Heart right ventricle (tissue), 16 donors: ENCODE results near the gene PLD4. TPM values are rescaled to one million over a fixed set of nuclear protein-coding genes. Genes with fewer than 3 reads are reported as not detected.
"Not testable (repeated sequence)": the region's sequence is repeated elsewhere in the genome, so short reads cannot be mapped to it uniquely, and the experiment has no call there.

Experiments used
- ATAC-seq, 8 donors: fragments of 200-7000 bp; cut with Tn5 transposase; one replicate each; pipeline ENCODE4 v1.9.1; 2020; ENCODE audit warnings: mild to moderate bottlenecking in 8 of 8, moderate library complexity in 8 of 8, moderate number of reproducible peaks in 1 of 8
- DNase-seq, 2 donors: peaks; one replicate each; pipeline ENCODE4 v3.0.0-alpha.2; 2020
- H3K27ac ChIP-seq, 10 donors: fragments of 200-600 bp; sonication (generic) in 2 of 10; one replicate each; pipeline versions ENCODE4 v1.5.0 to v1.8.0; 2020 to 2022; ENCODE audit warnings: mild to moderate bottlenecking in 3 of 10
- H3K27me3 ChIP-seq, 7 donors: fragments of 200-600 bp; one replicate each; pipeline ENCODE4 v1.8.0; 2021 to 2022; ENCODE audit warnings: mild to moderate bottlenecking in 2 of 7
- H3K36me3 ChIP-seq, 9 donors: fragments of 200-600 bp; sonication (generic) in 1 of 9; one replicate each; pipeline versions ENCODE4 v1.5.0 to v1.8.0; 2020 to 2022; ENCODE audit warnings: mild to moderate bottlenecking in 2 of 9
- H3K4me1 ChIP-seq, 9 donors: fragments of 200-600 bp; sonication (generic) in 1 of 9; one replicate each; pipeline versions ENCODE4 v1.5.0 to v1.8.0; 2020 to 2022; ENCODE audit warnings: mild to moderate bottlenecking in 4 of 9
- H3K4me3 ChIP-seq, 10 donors: fragments of 200-600 bp; sonication (generic) in 2 of 10; one replicate each; pipeline versions ENCODE4 v1.5.0 to v1.8.0; 2020 to 2022; ENCODE audit warnings: mild to moderate bottlenecking in 7 of 10, moderate library complexity in 2 of 10
- H3K9me3 ChIP-seq, 11 donors: fragments of 200-600 bp in 10 of 11; sonication (generic) in 2 of 11; one replicate each; pipeline versions ENCODE4 v1.5.0 to v1.8.0; 2013 to 2022; ENCODE audit warnings: mild to moderate bottlenecking in 2 of 11, control low read depth in 1 of 11, moderate library complexity in 1 of 11
- CTCF ChIP-seq, 9 donors: fragments of 200-600 bp; sonication (generic) in 2 of 9; IDR thresholded peaks; one replicate each; pipeline versions ENCODE4 v1.5.0 to v1.8.0; 2021 to 2022; ENCODE audit warnings: antibody characterized with exemption in 9 of 9, mild to moderate bottlenecking in 5 of 9, moderate library complexity in 1 of 9
- WGBS, 2 donors: extraction: QIAGEN DNeasy Blood & Tissue Kit; methylation state at CpG; one replicate each; pipeline ENCODE4 v1.1.7; 2013; ENCODE audit warnings: inconsistent platforms in 1 of 2; 5-methylcytosine and 5-hydroxymethylcytosine counted together
- intact Hi-C, 10 donors: fragments of 100-400 bp; cut with DNase I; formaldehyde crosslinking; loops; one replicate each; pipeline versions ENCODE4 v1.11.1 to v1.14.2; 2022
- polyA plus RNA-seq, 2 donors: library from polyadenylated mRNA; stranded (reverse); fragments of 200-250 nt; gene quantifications; one replicate each; pipeline ENCODE4 v1.2.3, GENCODE V29; 2013
- total RNA-seq, 10 donors: library from RNA; stranded (reverse); fragmentation: NEBNext Ultra II Directional in 3 of 10; extraction: Animal tissue kit (Norgen Biotek cat#: 25700) in 3 of 10; gene quantifications; one replicate each; pipeline versions ENCODE4 v1.2.1 to v1.2.4, GENCODE V29; 2021 to 2023
- donor health status: Arrhythmogenic right ventricular cardiomyopathy.
- donor health status: ischemic (EF 13 %, LVEDD 7.1; RV severe dilation, severe dysfunction).
- donor health status: healthy with polysubstance abuse.
- donor health status: DM: no; HTN: yes; CAD: no.
- donor health status: DM: no; HTN: no; CAD: no.
- donor health status: ischemic (EF 25% LVEDD 6.9; RV normal size, moderate dysfunction).
- donor health status: ischemic (EF 25% LVEDD 5.7; RV mildly dilated, moderate dysfunction).
- donor health status: healthy.
- donor health status: DM: yes; HTN: yes; CAD: no.
- donor health status: Ischemic cardiomyopathy.
- donor health status: ischemic (EF 35%, LVEDD 5.7; RV mildly dilated, moderate dysfunction).
- donor health status: nonischemic (EF 11% LVEDD 7.7; RV severe dilation, severe dysfunction).
- donor health status: DM: yes; HTN: yes; CAD: no.
- donor health status: PGD.
- donor health status: ischemic (EF 29% LVEDD 5.4; RV normal size, mild dysfunction).
- donor health status: nonischemic (EF 23%, LVEDD 6.1; RV moderate dilation, normal function).

PLD4 gene
- total and polyA plus RNA-seq, 12 donors, result 0.07 to 0.91 (median 0.47) TPM; not detected in 1

- 88 to 94% methylated on average over 3 of the region's 3 CpGs for WGBS, 2 donors
- no peak for TF ChIP-seq CTCF (IDR thresholded peaks at IDR 0.05)
- no peak overlapping the region for H3K27ac ChIP-seq
- ATAC-seq (no peak), DNase-seq (no peak)
- H3K36me3 ChIP-seq, result no peaks in the 10 kb centered on the region
- peaks cover 0 to 19% (median 0%) of the 10 kb centered on the region in 7 donors for H3K27me3 ChIP-seq
- no peak overlapping the region for H3K4me3 ChIP-seq
- intact Hi-C loops, result no loop called here
- H3K9me3 ChIP-seq, result peaks cover 0 to 23% (median 13%) of the 10 kb centered on the region in 11 donors
- no peaks in the 10 kb centered on the region for H3K4me1 ChIP-seq
These were observed 12.6 kb upstream of the PLD4 start for GRCh38 chr14:104912053-104912452.

GRCh38 chr14:104913435-104913834 lies 11.2 kb upstream of the PLD4 start:
- intact Hi-C loops, result no loop called here
- H3K36me3 ChIP-seq, result no peaks in the 10 kb centered on the region
- DNase-seq (no peak), ATAC-seq (peak in 2 of 8 donors; percentile 60 to 62)
- H3K27ac ChIP-seq, result no peak overlapping the region
- H3K9me3 ChIP-seq, result peaks cover 0 to 23% (median 13%) of the 10 kb centered on the region in 11 donors
- TF ChIP-seq CTCF (IDR thresholded peaks at IDR 0.05), result no peak
- no peak overlapping the region for H3K4me3 ChIP-seq
- H3K27me3 ChIP-seq, result peaks cover 0 to 19% (median 0%) of the 10 kb centered on the region in 7 donors
- H3K4me1 ChIP-seq, result no peaks in the 10 kb centered on the region
- 53 to 69% methylated on average over 7 of the region's 7 CpGs for WGBS, 2 donors

- no peak overlapping the region for H3K4me3 ChIP-seq
- no peaks in the 10 kb centered on the region for H3K4me1 ChIP-seq
- DNase-seq, result no peak
- H3K27me3 ChIP-seq, result peaks cover 0 to 10% (median 0%) of the 10 kb centered on the region in 7 donors
- 66 to 67% methylated on average over 9 of the region's 9 CpGs for WGBS, 2 donors
- H3K9me3 ChIP-seq, result peaks cover 0 to 11% (median 3%) of the 10 kb centered on the region in 11 donors
- TF ChIP-seq CTCF (IDR thresholded peaks at IDR 0.05), result no peak
- H3K36me3 ChIP-seq, result no peaks in the 10 kb centered on the region
- H3K27ac ChIP-seq, result no peak overlapping the region
- intact Hi-C loops, result no loop called here
- no peak for ATAC-seq
These were observed 7.6 kb upstream of the PLD4 start for GRCh38 chr14:104917116-104917515.

- ATAC-seq, result no peak
- Histone ChIP-seq H3K36me3 (no peaks in the 10 kb centered on the region), H3K27me3 (peaks cover 0 to 10% (median 0%) of the 10 kb centered on the region in 7 donors), H3K4me1 (no peaks in the 10 kb centered on the region), H3K4me3 (no peak overlapping the region), H3K27ac (no peak overlapping the region), H3K9me3 (peaks cover 0 to 2% (median 0%) of the 10 kb centered on the region in 11 donors)
- TF ChIP-seq CTCF (IDR thresholded peaks at IDR 0.05), result no peak
- DNase-seq, result no peak
- 70% methylated on average over 4 of the region's 4 CpGs for WGBS, 2 donors
- intact Hi-C loops, result no loop called here
These were observed 6.7 kb upstream of the PLD4 start for GRCh38 chr14:104917993-104918392.

- H3K4me3 ChIP-seq, H3K36me3 ChIP-seq, H3K4me1 ChIP-seq, H3K27ac ChIP-seq, ATAC-seq, H3K9me3 ChIP-seq, DNase-seq, H3K27me3 ChIP-seq, intact Hi-C loops: not testable (repeated sequence)
- WGBS, 2 donors, result 66 to 70% methylated on average over 12 of the region's 12 CpGs
These were observed 5.3 kb upstream of the PLD4 start for GRCh38 chr14:104919152-104919992.
